Right lobe of liver (tissue), 6 donors: ENCODE measurements around the gene KCNH5. TPM values are rescaled to one million over a fixed set of nuclear protein-coding genes. Genes with fewer than 3 reads are reported as not detected.

Experiments
- ATAC-seq, 4 donors: fragments of 200-7000 bp; cut with Tn5 transposase; one replicate each; pipeline ENCODE4 v1.9.1; 2020; ENCODE audit warnings: mild to moderate bottlenecking in 4 of 4, moderate library complexity in 4 of 4
- DNase-seq, 3 donors: peaks; one replicate each; pipeline ENCODE4 v3.0.0-alpha.2; 2020
- H3K27ac ChIP-seq, 3 donors: fragments of 200-600 bp; one replicate each; pipeline ENCODE4 v1.8.0; 2022
- H3K27me3 ChIP-seq, 2 donors: fragments of 200-600 bp; one replicate each; pipeline ENCODE4 v1.8.0; 2022
- H3K36me3 ChIP-seq, 4 donors: fragments of 200-600 bp; sonication (generic) in 1 of 4; one replicate each; pipeline versions ENCODE4 v1.5.1 to v1.8.0; 2017 to 2022; ENCODE audit warnings: control low read depth in 1 of 4
- H3K4me1 ChIP-seq, 4 donors: fragments of 200-600 bp; sonication (generic) in 1 of 4; one replicate each; pipeline versions ENCODE4 v1.5.1 to v1.8.0; 2017 to 2022; ENCODE audit warnings: control low read depth in 1 of 4
- H3K4me3 ChIP-seq, 3 donors: fragments of 200-600 bp; one replicate each; pipeline ENCODE4 v1.8.0; 2022
- H3K9me3 ChIP-seq, 4 donors: fragments of 200-600 bp; sonication (generic) in 1 of 4; one replicate each; pipeline versions ENCODE4 v1.5.1 to v1.8.0; 2017 to 2022; ENCODE audit warnings: control low read depth in 1 of 4
- CTCF ChIP-seq, 4 donors: fragments of 200-600 bp in 3 of 4; fragments of 450-650 bp in 1 of 4; IDR thresholded peaks; one replicate each; pipeline versions ENCODE4 v1.5.1 to v1.8.0; 2016 to 2022; ENCODE audit warnings: antibody characterized with exemption in 4 of 4, mild to moderate bottlenecking in 2 of 4
- POLR2A ChIP-seq: fragments of 450-650 bp; IDR thresholded peaks from one replicate; pipeline ENCODE4 v1.6.1; 2017; ENCODE audit warnings: antibody characterized with exemption, mild to moderate bottlenecking
- WGBS: methylation state at CpG from one replicate; pipeline ENCODE4 v1.1.6; 2018; ENCODE audit warnings: low coverage, low lambda C conversion rate; ENCODE audit not compliant: insufficient coverage; ENCODE audit errors: missing lambda C conversion rate; 5-methylcytosine and 5-hydroxymethylcytosine counted together
- intact Hi-C, 2 donors: fragments of 100-400 bp; cut with DNase I; formaldehyde crosslinking; loops; one replicate each; pipeline versions ENCODE4 v1.11.2 to v1.14.1; 2022
- total RNA-seq, 6 experiments: library from RNA; depleted of rRNA in 2 of 6; stranded (reverse); fragments of >200 nt in 2 of 6; fragmentation: NEBNext Ultra II Directional in 3 of 6; extraction: Animal tissue kit (Norgen Biotek cat#: 25700) in 3 of 6; gene quantifications; one replicate each; pipeline versions ENCODE4 v1.1.0 to v1.2.4, GENCODE V29; 2016 to 2023
- donor health status: DM: no; HTN: yes; CAD: no.
- donor health status: DM: no; HTN: no; CAD: no.
- donor health status: DM: no; HTN: no; CAD: no.
- donor health status: DM: no; HTN: yes; CAD: no.
- donor health status: DM: no; HTN: yes; CAD: no.

Gene KCNH5
- total RNA-seq, 6 experiments from 2014 or later: not detected

- no peak for TF ChIP-seq POLR2A
- intact Hi-C loops: no loop called here
Measured at GRCh38 chr14:62914873-62915272, 130.4 kb downstream of the KCNH5 start.

GRCh38 chr14:62914025-62914424, 131.2 kb downstream of the KCNH5 start:
- no peak for ATAC-seq
- Histone ChIP-seq H3K4me1 (no peaks in the 10 kb centered on the region), H3K4me3 (no peak overlapping the region), H3K27me3 (no peaks in the 10 kb centered on the region), H3K9me3 (no peaks in the 10 kb centered on the region), H3K27ac (no peak overlapping the region), H3K36me3 (no peaks in the 10 kb centered on the region)
- DNase-seq: no peak
- TF ChIP-seq POLR2A (no peak), CTCF (IDR thresholded peaks at IDR 0.05) (no peak)
- intact Hi-C loops: no loop called here
- 15% methylated on average over 2 of the region's 2 CpGs for WGBS

More at GRCh38 chr14:62914873-62915272, 130.4 kb downstream of the KCNH5 start:
- Histone ChIP-seq H3K4me1 (no peaks in the 10 kb centered on the region), H3K36me3 (no peaks in the 10 kb centered on the region), H3K27me3 (no peaks in the 10 kb centered on the region), H3K4me3 (no peak overlapping the region), H3K27ac (no peak overlapping the region), H3K9me3 (no peaks in the 10 kb centered on the region)
- DNase-seq: no peak
- ATAC-seq: no peak
- 52% methylated on average over 3 of the region's 3 CpGs for WGBS

- H3K9me3 ChIP-seq: no peaks in the 10 kb centered on the region
- H3K27ac ChIP-seq: no peak overlapping the region
- no peak for ATAC-seq
- no peaks in the 10 kb centered on the region for H3K4me1 ChIP-seq
- 15% methylated on average over 1 of the region's 1 CpG for WGBS
- no peak overlapping the region for H3K4me3 ChIP-seq
- intact Hi-C loops: no loop called here
- DNase-seq: no peak
- no peaks in the 10 kb centered on the region for H3K27me3 ChIP-seq
- H3K36me3 ChIP-seq: no peaks in the 10 kb centered on the region
- no peak for TF ChIP-seq CTCF (IDR thresholded peaks at IDR 0.05)
- TF ChIP-seq POLR2A: no peak
Measured at GRCh38 chr14:62908506-62908905, 136.8 kb downstream of the KCNH5 start.

GRCh38 chr14:62905566-62905965, 139.7 kb downstream of the KCNH5 start:
- 35% methylated on average over 2 of the region's 2 CpGs for WGBS
- H3K9me3 ChIP-seq: no peaks in the 10 kb centered on the region
- ATAC-seq (no peak), DNase-seq (no peak)
- no peaks in the 10 kb centered on the region for H3K4me1 ChIP-seq
- no peak overlapping the region for H3K4me3 ChIP-seq
- no peaks in the 10 kb centered on the region for H3K27me3 ChIP-seq
- intact Hi-C loops: no loop called here
- no peak for TF ChIP-seq POLR2A
- no peak for TF ChIP-seq CTCF (IDR thresholded peaks at IDR 0.05)
- no peaks in the 10 kb centered on the region for H3K36me3 ChIP-seq
- no peak overlapping the region for H3K27ac ChIP-seq

GRCh38 chr14:62897771-62898170, 147.5 kb downstream of the KCNH5 start:
- TF ChIP-seq CTCF (IDR thresholded peaks at IDR 0.05) (no peak), POLR2A (no peak)
- Histone ChIP-seq H3K27me3 (no peaks in the 10 kb centered on the region), H3K36me3 (no peaks in the 10 kb centered on the region), H3K9me3 (no peaks in the 10 kb centered on the region), H3K4me1 (no peaks in the 10 kb centered on the region), H3K4me3 (no peak overlapping the region), H3K27ac (no peak overlapping the region)
- DNase-seq (no peak), ATAC-seq (no peak)
- intact Hi-C loops: no loop called here
- WGBS: 41% methylated on average over 2 of the region's 2 CpGs
